ENCODE results near the gene PIK3R3. TPM values are rescaled to one million over a fixed set of nuclear protein-coding genes. Genes with fewer than 3 reads are reported as not detected.

The PIK3R3 gene
- total RNA-seq, 4 donors from 2014 or later = 16.0 to 36.2 (median 20.9) TPM

DNA sequence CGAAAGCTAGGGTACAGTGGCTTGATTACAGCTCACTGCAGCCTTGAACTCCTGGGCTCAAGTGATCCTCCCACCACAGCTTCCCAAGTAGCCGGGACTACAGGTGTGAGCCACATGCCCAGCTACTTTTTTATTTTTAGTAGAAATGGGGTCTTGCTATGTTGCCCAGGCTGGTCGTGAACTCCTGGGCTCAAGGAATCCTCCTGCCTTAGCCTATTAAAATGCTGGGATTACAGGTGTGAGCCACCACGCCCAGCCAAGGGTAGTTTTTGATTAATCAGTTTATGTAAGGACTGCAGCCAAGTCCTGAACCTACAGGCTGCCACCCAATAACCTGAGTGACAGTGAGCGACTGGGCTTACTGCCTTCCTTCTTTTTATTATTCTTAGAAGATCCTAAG, 88.3 kb downstream of the PIK3R3 start:
- H3K27me3 ChIP-seq = no peaks in the 10 kb centered on the region
- no peak for TF ChIP-seq POLR2A (IDR thresholded peaks at IDR 0.05)
- TF ChIP-seq, protein P1, sequence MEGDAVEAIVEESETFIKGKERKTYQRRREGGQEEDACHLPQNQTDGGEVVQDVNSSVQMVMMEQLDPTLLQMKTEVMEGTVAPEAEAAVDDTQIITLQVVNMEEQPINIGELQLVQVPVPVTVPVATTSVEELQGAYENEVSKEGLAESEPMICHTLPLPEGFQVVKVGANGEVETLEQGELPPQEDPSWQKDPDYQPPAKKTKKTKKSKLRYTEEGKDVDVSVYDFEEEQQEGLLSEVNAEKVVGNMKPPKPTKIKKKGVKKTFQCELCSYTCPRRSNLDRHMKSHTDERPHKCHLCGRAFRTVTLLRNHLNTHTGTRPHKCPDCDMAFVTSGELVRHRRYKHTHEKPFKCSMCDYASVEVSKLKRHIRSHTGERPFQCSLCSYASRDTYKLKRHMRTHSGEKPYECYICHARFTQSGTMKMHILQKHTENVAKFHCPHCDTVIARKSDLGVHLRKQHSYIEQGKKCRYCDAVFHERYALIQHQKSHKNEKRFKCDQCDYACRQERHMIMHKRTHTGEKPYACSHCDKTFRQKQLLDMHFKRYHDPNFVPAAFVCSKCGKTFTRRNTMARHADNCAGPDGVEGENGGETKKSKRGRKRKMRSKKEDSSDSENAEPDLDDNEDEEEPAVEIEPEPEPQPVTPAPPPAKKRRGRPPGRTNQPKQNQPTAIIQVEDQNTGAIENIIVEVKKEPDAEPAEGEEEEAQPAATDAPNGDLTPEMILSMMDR (IDR thresholded peaks at IDR 0.05) = no peak
- intact Hi-C loops (cut with DNase I) = no loop called here
- no peak for DNase-seq
- peaks cover 30 to 49% of the 10 kb centered on the region in 2 donors for H3K4me1 ChIP-seq
- no peak overlapping the region for H3K4me3 ChIP-seq (replicated peaks in 1 of 3)
- H3K9me3 ChIP-seq = no peaks in the 10 kb centered on the region
- H3K36me3 ChIP-seq = no peaks in the 10 kb centered on the region
- peak overlapping the region; percentile 17 to 68 (median 64) for H3K27ac ChIP-seq
- WGBS, 2 donors = 88 to 92% methylated on average over 5 of the region's 5 CpGs

DNA sequence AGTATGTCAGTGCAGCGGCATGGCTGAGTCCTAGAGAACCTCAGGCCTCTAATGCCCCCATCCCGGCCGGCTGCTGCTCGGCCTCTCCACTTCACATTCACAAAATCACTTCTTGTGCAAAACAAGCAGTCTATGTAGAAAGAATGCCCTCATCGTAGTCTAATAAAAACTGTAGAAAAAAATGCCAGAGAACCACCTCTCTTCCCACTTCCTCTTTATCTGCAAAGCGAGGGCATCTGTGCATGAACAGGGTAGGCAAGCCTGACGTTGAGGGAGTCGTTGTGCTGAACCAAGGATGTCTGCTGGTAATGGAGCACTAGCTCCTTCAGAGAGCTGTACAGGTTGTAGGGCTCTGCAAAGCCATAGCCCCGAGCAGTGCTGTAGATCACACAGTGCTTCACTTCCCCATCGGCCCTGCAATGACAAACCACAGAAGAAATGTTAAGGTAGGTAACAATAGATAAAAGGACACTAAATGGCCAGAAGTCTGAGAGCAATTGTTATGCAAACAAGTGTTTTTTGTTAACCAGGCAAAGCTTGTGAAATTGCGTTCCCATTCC, 88.9 kb downstream of the PIK3R3 start:
- H3K4me3 ChIP-seq (replicated peaks in 1 of 3) = no peak overlapping the region
- peaks cover 34 to 53% of the 10 kb centered on the region in 2 donors for H3K4me1 ChIP-seq
- no peaks in the 10 kb centered on the region for H3K36me3 ChIP-seq
- H3K27me3 ChIP-seq = no peaks in the 10 kb centered on the region
- H3K9me3 ChIP-seq = no peaks in the 10 kb centered on the region
- TF ChIP-seq, protein P1 (IDR thresholded peaks at IDR 0.05) = no peak
- peak in 1 of 2 donors; percentile 24 for TF ChIP-seq POLR2A (IDR thresholded peaks at IDR 0.05)
- intact Hi-C loops (cut with DNase I) = no loop called here
- peak overlapping the region; percentile 59 to 68 (median 64) for H3K27ac ChIP-seq
- peak; percentile 75 to 79 for DNase-seq
- WGBS, 2 donors = 34 to 45% methylated on average over 11 of the region's 11 CpGs

DNA sequence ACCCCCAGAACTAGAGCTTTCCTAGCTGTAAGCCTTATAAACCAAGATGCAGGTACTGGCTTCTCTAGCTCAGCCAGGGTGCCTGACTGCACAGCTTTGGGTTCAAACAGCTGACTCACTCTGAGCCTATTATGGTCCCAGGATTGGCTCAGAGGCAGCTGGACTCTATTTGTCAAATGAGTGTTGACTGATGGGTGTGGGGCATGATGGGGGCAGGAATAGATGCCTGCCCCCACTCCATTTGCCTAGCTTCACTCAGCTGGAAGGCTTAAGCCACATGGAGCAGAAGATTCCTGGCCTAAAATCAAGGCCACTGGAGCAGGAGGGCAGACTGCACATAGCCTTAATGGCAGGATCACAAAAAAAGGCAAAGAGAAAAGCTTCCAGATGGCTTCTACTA, 90.5 kb downstream of the PIK3R3 start:
- Histone ChIP-seq H3K27me3 (no peaks in the 10 kb centered on the region), H3K9me3 (no peaks in the 10 kb centered on the region), H3K4me3 (replicated peaks in 1 of 3) (no peak overlapping the region), H3K36me3 (no peaks in the 10 kb centered on the region), H3K27ac (peak overlapping the region; percentile 59 to 68 (median 64)), H3K4me1 (peaks cover 34 to 53% of the 10 kb centered on the region in 2 donors)
- no peak for TF ChIP-seq POLR2A (IDR thresholded peaks at IDR 0.05)
- TF ChIP-seq, protein P1 (IDR thresholded peaks at IDR 0.05) = no peak
- intact Hi-C loops (cut with DNase I) = no loop called here
- no peak for DNase-seq

DNA sequence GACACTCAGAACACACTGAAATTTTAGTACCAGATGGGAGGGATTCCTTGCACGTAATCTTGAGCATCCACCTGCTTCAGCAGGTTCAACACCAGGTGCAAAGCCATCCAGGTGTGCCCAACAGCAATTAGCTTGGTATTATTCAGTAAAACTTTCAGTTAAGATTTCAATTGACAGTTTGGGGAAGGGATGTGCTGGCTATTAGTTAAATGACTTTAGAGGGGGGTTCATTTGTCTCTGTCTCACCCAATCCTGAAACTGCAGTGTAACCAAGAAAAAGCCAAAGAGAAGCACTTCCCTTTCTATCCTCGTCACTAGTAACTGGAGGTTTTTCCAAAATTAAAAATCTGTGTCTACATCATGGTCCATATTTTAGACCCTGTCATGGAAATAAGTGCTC, 90.9 kb downstream of the PIK3R3 start:
- H3K27me3 ChIP-seq = no peaks in the 10 kb centered on the region
- WGBS, 2 donors = 92 to 94% methylated on average over 2 of the region's 2 CpGs
- H3K4me3 ChIP-seq (replicated peaks in 1 of 3) = no peak overlapping the region
- no peaks in the 10 kb centered on the region for H3K9me3 ChIP-seq
- H3K36me3 ChIP-seq = no peaks in the 10 kb centered on the region
- intact Hi-C loops (cut with DNase I) = no loop called here
- TF ChIP-seq, protein P1 (IDR thresholded peaks at IDR 0.05) = no peak
- no peak for TF ChIP-seq POLR2A (IDR thresholded peaks at IDR 0.05)
- H3K27ac ChIP-seq = peak overlapping the region; percentile 59 to 68 (median 64)
- peaks cover 34 to 53% of the 10 kb centered on the region in 2 donors for H3K4me1 ChIP-seq
- no peak for DNase-seq

DNA sequence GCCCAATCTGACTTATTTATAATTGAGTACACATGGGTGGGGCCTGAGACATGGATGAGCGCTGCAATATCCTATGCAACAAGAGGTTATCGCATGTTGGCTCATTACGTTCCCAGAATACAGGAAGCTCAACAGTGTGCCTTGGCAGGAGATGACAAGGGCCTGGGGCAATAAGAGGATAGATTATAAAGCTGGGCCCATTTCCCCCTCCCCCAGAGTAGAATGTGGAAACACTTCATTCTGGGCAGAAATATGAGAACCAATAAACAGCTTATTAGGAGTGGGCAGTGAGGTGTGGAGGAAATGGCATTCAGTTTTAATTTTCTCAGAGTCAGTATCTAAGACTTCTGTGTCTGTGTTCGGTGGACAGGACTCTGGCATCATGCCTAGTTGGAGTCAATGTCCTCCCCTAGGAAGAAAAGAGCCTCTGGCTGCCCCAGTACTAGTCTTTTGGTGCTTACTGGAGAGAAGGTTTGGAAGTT, 92.8 kb downstream of the PIK3R3 start:
- Histone ChIP-seq H3K4me1 (peaks cover 34 to 60% of the 10 kb centered on the region in 2 donors), H3K36me3 (no peaks in the 10 kb centered on the region), H3K27me3 (no peaks in the 10 kb centered on the region), H3K9me3 (no peaks in the 10 kb centered on the region), H3K4me3 (replicated peaks in 1 of 3) (no peak overlapping the region), H3K27ac (peak overlapping the region in 2 of 3 donors; percentile 5 to 68)
- intact Hi-C loops (cut with DNase I) = no loop called here
- DNase-seq = peak; percentile 62 to 70
- WGBS, 2 donors = 45 to 49% methylated on average over 4 of the region's 4 CpGs
- no peak for TF ChIP-seq POLR2A (IDR thresholded peaks at IDR 0.05)
- TF ChIP-seq, protein P1 (IDR thresholded peaks at IDR 0.05) = no peak

Measured in thyroid gland (tissue), 4 donors.